CD4-positive, alpha-beta T cell treated with Interleukin-4 for 4 hours (primary cell): ENCODE measurements around the gene KLHL29.
"Not testable (repeated sequence)": the region's sequence is repeated elsewhere in the genome, so short reads cannot be mapped to it uniquely, and the experiment has no call there.

Experiments
- DNase-seq: peaks from one replicate; pipeline ENCODE4 v3.0.0-alpha.2; 2020

KLHL29 gene

GRCh38 chr2:23384551-23385343 lies at the start of gene KLHL29:
TSS of gene KLHL29 (plus strand) at chr2:23385179. CDS start at chr2:23562197, 177,018 bp downstream.
- peak; percentile 48 for DNase-seq

- no peak for DNase-seq
These were observed 49.4 kb upstream of the KLHL29 start for GRCh38 chr2:23335550-23335949.

GRCh38 chr2:23342075-23342474 lies 42.9 kb upstream of the KLHL29 start:
- DNase-seq: no peak

- DNase-seq: no peak
These were observed 39.0 kb upstream of the KLHL29 start for GRCh38 chr2:23346029-23346428.

DNA sequence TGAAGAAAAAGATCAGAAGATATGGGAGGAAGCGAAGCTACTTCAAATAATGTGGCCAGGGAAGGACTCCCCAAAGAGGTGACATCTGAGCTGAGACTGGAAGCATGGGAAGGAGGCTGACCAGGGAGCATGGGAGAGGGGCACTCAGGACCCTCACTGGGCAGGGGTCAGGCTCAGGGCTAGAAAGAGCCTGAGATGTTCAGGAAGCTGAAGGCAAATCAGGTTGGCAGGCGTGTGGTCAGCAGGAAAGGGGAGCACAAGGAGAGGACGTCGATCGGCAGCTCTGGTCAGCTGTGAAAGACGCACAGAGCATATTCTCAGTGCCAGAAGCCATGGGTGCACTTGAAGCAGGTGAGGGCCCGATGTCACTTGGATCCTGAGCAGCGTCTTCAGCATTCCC lies 38.2 kb upstream of the KLHL29 start:
- no peak for DNase-seq

GRCh38 chr2:23347471-23348092 lies 37.4 kb upstream of the KLHL29 start:
- no peak for DNase-seq

- not testable (repeated sequence) for DNase-seq
These were observed 36.9 kb upstream of the KLHL29 start for GRCh38 chr2:23348093-23348481.

- no peak for DNase-seq
These were observed 35.5 kb upstream of the KLHL29 start for GRCh38 chr2:23349508-23349907.

DNA sequence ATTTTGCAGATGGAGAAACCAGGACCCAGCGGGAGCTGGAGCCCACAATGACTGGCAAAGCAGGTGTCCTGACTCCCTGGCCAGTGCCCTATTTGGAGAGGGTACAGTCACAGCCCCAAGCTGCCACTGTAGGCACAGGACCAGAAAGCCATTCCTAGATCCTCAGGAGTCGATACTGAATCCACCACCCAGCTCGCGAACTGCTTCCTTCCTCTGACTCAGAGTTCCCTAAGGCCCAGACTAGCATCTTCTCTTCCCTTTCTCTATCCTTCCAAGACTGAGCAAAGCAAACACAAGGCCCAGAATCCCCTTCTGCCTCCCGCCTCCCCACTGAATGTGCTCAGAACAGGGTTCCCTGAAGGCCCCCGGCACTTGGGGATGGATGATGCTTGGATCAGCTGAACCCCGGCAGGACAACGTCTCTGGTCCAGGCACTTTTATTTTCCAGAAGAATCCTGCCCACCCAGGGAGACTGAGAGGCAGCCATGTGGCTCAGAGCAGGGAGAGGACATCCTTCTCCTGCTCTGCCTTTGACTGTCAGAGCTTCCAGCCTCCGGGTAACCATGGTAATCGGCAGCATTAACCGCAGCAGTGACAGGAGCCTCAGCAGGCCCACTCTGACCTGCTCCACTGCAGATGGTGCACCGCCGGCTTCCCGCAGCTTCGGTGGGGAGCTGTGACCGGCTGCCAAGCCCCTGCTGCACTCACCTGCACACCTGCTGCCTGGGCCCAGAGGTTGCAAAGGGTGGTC lies 34.8 kb upstream of the KLHL29 start:
- no peak for DNase-seq

DNA sequence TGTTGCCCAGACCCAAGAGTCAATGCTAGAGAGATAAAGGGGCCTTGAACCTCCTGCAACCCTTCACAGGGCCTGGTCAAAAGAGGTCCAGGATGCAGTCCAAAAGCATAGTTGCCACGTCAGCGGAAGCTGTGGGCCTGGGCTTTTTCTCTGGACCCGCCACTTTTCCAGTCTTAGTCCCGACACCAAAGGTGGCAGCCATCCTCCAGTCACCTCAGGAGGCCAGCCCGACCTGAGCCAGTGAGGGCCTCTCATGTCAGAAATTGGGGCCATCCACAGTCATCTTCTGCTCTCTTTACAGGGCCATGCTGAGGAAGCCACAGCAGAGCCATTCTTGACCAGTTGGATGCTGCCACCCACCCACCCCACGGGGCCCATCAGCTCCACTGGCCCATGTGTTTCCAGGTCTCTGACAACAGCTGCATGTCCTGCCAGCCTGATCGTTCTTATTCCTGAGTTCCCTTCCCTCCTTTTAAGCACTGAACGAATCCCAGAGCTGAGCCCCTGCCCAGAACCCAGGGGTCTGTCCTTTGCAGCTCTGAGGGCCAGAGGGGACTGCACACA lies 34.1 kb upstream of the KLHL29 start:
- DNase-seq: no peak

DNA sequence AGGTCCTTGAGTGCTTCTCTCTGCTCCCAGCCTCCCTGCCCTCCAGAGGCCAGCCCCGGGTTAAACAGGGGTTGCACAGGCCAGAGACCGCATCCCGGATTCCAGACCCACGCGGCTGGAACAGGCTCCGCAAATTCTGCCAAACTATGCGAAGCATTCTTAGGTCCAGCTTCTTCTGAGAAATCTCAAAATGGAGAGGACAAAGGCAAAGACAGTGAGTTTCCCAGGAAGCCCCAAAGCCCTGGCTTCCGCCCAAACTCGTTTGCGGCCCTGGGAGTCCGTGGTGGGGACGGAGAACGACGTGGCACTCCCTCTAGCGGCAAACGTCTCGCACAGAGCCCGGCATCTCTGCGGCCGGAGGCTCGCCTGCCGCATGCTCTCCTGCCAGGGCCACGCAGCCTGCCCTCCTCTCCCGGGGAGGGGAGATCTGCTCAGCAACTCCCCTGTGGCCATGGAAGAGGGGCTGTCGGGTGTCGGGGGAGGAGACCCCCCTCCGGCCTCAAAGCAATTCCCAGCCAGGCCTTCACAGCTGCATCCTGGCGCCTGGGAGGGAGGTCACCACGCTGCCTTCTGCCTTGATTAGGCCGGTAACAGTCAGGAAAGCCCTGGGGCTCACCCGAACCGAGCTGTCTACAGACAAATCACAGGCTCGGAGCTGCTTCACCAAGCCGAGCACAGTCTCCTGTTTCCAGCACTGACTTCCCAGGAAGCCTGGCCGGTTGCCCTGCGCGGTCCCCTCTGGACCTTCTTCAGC lies 33.4 kb upstream of the KLHL29 start:
- DNase-seq: peak; percentile 4

GRCh38 chr2:23354554-23354953 lies 30.4 kb upstream of the KLHL29 start:
- no peak for DNase-seq

DNA sequence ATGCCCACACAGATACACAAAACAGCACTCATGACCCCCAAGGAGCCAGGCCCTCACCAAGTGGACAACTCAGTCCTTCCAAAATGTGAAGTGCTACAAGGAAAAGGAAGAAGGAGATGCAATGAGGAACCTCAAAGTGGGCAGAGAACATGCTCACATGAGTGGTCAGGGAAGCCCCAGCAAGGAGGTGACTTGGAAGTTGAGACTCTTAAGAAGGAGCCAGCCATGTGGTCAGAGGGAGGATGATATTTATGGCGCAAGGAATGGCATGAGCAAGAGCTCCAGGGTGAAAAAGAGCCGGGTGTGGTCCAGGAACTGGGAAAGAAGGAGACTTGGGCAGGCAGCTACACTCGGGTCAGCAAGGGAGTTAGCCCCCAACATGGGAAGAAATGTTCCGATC lies 30.0 kb upstream of the KLHL29 start:
- DNase-seq: no peak

DNA sequence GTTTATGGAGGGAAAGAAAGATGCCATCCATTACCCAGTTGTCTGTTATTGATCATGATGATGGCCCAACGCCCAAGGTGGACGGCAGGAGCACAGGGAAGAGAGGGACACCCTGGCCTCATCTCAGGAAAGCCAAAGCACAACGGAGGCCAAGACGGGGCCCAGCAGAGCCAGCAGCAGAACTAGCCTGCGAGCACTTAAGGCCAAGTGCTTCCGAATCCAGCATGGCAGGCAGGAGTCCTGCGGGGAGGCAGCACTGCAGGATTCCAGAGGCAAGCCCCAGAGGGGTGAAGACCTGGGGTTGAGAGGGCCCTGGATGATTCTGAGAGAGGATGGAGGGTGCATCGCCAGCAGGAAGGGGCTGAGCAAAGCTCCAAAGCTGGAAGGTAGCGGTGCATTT lies 28.3 kb upstream of the KLHL29 start:
- DNase-seq: no peak

- no peak for DNase-seq
These were observed 25.1 kb upstream of the KLHL29 start for GRCh38 chr2:23359631-23360567.

GRCh38 chr2:23360571-23361125 lies 24.3 kb upstream of the KLHL29 start:
- DNase-seq: no peak

DNA sequence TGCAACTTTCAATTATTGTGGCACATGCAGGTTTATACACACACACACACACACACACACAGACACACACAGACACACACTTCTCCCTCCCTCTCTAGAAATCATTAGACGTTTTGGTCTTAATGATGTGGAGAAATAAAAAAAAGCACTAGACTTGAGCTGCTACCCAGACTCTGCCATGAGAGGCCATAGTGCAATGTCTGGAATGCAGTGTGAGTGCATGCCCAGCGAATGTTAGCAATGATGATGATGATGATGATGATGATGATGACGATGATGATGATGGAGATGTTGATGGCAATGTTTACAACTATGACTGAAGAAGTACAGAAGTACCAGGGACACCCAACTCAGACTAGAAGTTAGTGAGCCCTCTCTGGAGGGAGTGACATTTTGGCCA lies 23.8 kb upstream of the KLHL29 start:
- no peak for DNase-seq

DNA sequence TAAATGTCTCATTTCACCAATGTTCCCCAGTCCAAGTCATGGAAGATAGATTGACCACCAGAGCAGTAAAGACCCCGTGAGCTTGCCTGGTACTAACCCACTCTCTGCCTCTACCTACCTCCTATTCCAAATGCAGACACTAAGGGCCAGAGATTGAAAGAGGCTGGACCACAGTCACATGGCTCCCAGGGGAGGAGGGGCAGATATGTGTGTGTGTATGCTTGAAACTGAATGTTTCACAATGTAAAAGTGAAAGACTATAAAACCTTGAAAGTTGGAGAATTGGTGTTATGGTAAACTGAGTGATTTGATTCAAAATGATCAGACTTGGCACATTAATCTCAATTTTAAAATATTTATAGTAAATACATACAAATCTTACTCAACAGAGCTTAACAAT lies 21.7 kb upstream of the KLHL29 start:
- no peak for DNase-seq

DNA sequence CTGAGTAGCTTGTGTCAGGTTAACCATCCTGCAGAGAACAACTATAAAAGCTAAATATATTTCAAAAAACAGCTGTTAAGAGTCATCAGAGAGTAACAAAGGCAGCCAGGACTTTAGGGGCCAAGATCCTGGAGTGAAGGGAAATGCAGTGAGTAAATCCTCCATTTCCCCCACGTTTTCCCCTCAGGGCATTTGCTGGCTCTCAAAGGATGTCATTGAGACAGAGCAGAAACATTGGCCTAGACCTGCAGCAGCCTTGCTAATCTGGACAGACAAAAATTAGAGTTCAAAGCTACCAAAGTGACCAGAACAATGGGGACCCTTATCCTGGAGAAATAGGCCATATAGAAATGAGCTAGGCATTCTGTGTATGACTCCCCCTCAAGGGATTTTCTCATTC lies 21.1 kb upstream of the KLHL29 start:
- no peak for DNase-seq

DNA sequence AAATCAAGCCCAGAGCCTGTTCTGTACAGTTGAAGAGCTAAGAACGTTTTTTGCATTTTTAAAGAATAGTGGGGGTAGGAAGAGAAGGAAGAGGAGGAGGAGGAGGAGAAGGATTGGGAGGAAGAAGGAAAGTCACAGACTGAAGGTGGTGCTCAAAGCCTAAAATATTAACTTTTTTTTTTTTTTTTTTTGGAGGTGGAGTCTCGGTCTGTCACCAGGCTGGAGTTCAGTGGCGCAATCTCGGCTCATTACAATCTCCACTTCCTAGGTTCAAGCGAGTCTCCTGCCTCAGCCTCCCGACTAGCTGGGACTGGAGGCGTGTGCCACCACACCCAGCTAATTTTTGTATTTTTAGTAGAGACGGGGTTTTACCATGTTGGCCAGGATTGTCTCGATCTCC lies 18.3 kb upstream of the KLHL29 start:
- DNase-seq: no peak

- no peak for DNase-seq
These were observed 17.2 kb upstream of the KLHL29 start for GRCh38 chr2:23367760-23368159.
